ENCODE measurements around the gene CNTROB. TPM values are rescaled to one million over a fixed set of nuclear protein-coding genes. Genes with fewer than 3 reads are reported as not detected.

CNTROB gene
- total RNA-seq, 2 experiments from 2014 or later = 66.7 to 76.5 TPM

GRCh38 chr17:7972131-7972785 lies 40.3 kb downstream of the CNTROB start:
- Mint-ChIP-seq H3K9me3 (ENCODE audit: insufficient read depth) (peaks cover 13% of the 10 kb centered on the region), H3K27ac (no peak overlapping the region), H3K36me3 (ENCODE audit: low read depth) (peaks cover 11% of the 10 kb centered on the region), H3K27me3 (ENCODE audit: low read depth) (peaks cover 17% of the 10 kb centered on the region), H3K4me3 (no peak overlapping the region), H3K4me1 (ENCODE audit: low read depth) (no peaks in the 10 kb centered on the region)
- DNase-seq (no peak), ATAC-seq (no peak)
- ChIA-PET CTCF (interaction anchor here (0.6 to 3.8 kb wide), 4 partner anchors 17 to 189 kb away, joined by 3 to 19 read pairs (median 8); partner anchors contain the start of genes CNTROB and TRAPPC1), POLR2A (no interaction called here)

GRCh38 chr17:7974638-7975131 lies 42.7 kb downstream of the CNTROB start:
- no peak overlapping the region for H3K27ac Mint-ChIP-seq
- ChIA-PET POLR2A (no interaction called here), CTCF (interaction anchor here (1.2 to 2.0 kb wide), 2 partner anchors 14 to 86 kb away, joined by 3 to 10 read pairs; no protein-coding TSS in a partner anchor)
- no peaks in the 10 kb centered on the region for H3K4me1 Mint-ChIP-seq (ENCODE audit: low read depth)
- peaks cover 11% of the 10 kb centered on the region for H3K36me3 Mint-ChIP-seq (ENCODE audit: low read depth)
- H3K4me3 Mint-ChIP-seq = no peak overlapping the region
- H3K9me3 Mint-ChIP-seq (ENCODE audit: insufficient read depth) = peaks cover 13% of the 10 kb centered on the region
- no peak for ATAC-seq
- no peak for DNase-seq
- H3K27me3 Mint-ChIP-seq (ENCODE audit: low read depth) = peaks cover 13% of the 10 kb centered on the region

- no peak overlapping the region for H3K4me3 Mint-ChIP-seq
- H3K36me3 Mint-ChIP-seq (ENCODE audit: low read depth) = peaks cover 11% of the 10 kb centered on the region
- POLR2A ChIA-PET = no interaction called here
- ATAC-seq (no peak), DNase-seq (no peak)
- CTCF ChIA-PET = interaction anchor here (1.0 kb wide), 1 partner anchor 11 kb away, joined by 3 read pairs; no protein-coding TSS in a partner anchor
- H3K27me3 Mint-ChIP-seq (ENCODE audit: low read depth) = peaks cover 18% of the 10 kb centered on the region
- peaks cover 13% of the 10 kb centered on the region for H3K9me3 Mint-ChIP-seq (ENCODE audit: insufficient read depth)
- no peak overlapping the region for H3K27ac Mint-ChIP-seq
- H3K4me1 Mint-ChIP-seq (ENCODE audit: low read depth) = no peaks in the 10 kb centered on the region
Observed at GRCh38 chr17:7977039-7977438, 45.0 kb downstream of the CNTROB start.

GRCh38 chr17:7977805-7978204 lies 45.8 kb downstream of the CNTROB start:
- CTCF ChIA-PET = interaction anchor here (1.0 kb wide), 2 partner anchors 11 to 78 kb away, joined by 3 read pairs; no protein-coding TSS in a partner anchor
- POLR2A ChIA-PET = no interaction called here
- Mint-ChIP-seq H3K27me3 (ENCODE audit: low read depth) (peaks cover 18% of the 10 kb centered on the region), H3K27ac (no peak overlapping the region), H3K36me3 (ENCODE audit: low read depth) (peaks cover 11% of the 10 kb centered on the region), H3K4me1 (ENCODE audit: low read depth) (no peaks in the 10 kb centered on the region), H3K9me3 (ENCODE audit: insufficient read depth) (peaks cover 13% of the 10 kb centered on the region), H3K4me3 (no peak overlapping the region)
- ATAC-seq = no peak
- no peak for DNase-seq

- peaks cover 23% of the 10 kb centered on the region for H3K27me3 Mint-ChIP-seq (ENCODE audit: low read depth)
- DNase-seq (no peak), ATAC-seq (no peak)
- H3K4me3 Mint-ChIP-seq = no peak overlapping the region
- H3K36me3 Mint-ChIP-seq (ENCODE audit: low read depth) = no peaks in the 10 kb centered on the region
- CTCF ChIA-PET = interaction anchor here (1.1 to 12.2 kb wide), 5 partner anchors 8 to 117 kb away, joined by 6 to 237 read pairs (median 25); partner anchors contain the start of genes CNTROB, RNF227 and TRAPPC1
- no peaks in the 10 kb centered on the region for H3K9me3 Mint-ChIP-seq (ENCODE audit: insufficient read depth)
- POLR2A ChIA-PET = no interaction called here
- H3K4me1 Mint-ChIP-seq (ENCODE audit: low read depth) = no peaks in the 10 kb centered on the region
- no peak overlapping the region for H3K27ac Mint-ChIP-seq
Observed at GRCh38 chr17:7982173-7982572, 50.2 kb downstream of the CNTROB start.

GRCh38 chr17:7982666-7983065 lies 50.7 kb downstream of the CNTROB start:
- ChIA-PET POLR2A (no interaction called here), CTCF (interaction anchor here (1.0 to 12.2 kb wide), 7 partner anchors 7 to 240 kb away, joined by 3 to 237 read pairs (median 7); partner anchors contain the start of genes CNTROB, RNF227 and TRAPPC1)
- Mint-ChIP-seq H3K27me3 (ENCODE audit: low read depth) (peaks cover 28% of the 10 kb centered on the region), H3K36me3 (ENCODE audit: low read depth) (no peaks in the 10 kb centered on the region), H3K9me3 (ENCODE audit: insufficient read depth) (no peaks in the 10 kb centered on the region), H3K27ac (no peak overlapping the region), H3K4me1 (ENCODE audit: low read depth) (no peaks in the 10 kb centered on the region), H3K4me3 (no peak overlapping the region)
- no peak for ATAC-seq
- no peak for DNase-seq

- no peak overlapping the region for H3K4me3 Mint-ChIP-seq
- H3K4me1 Mint-ChIP-seq (ENCODE audit: low read depth) = peaks cover 19% of the 10 kb centered on the region
- CTCF ChIA-PET = interaction anchor here (1.1 to 12.2 kb wide), 4 partner anchors 12 to 120 kb away, joined by 3 to 237 read pairs (median 104); partner anchors contain the start of gene RNF227
- H3K27me3 Mint-ChIP-seq (ENCODE audit: low read depth) = peaks cover 25% of the 10 kb centered on the region
- no peak overlapping the region for H3K27ac Mint-ChIP-seq
- DNase-seq (no peak), ATAC-seq (no peak)
- POLR2A ChIA-PET = no interaction called here
- no peaks in the 10 kb centered on the region for H3K36me3 Mint-ChIP-seq (ENCODE audit: low read depth)
- H3K9me3 Mint-ChIP-seq (ENCODE audit: insufficient read depth) = no peaks in the 10 kb centered on the region
Observed at GRCh38 chr17:7984904-7985303, 52.9 kb downstream of the CNTROB start.

GRCh38 chr17:7987112-7987893 lies 55.3 kb downstream of the CNTROB start:
- H3K4me1 Mint-ChIP-seq (ENCODE audit: low read depth) = peaks cover 35% of the 10 kb centered on the region
- DNase-seq = no peak
- CTCF ChIA-PET = interaction anchor here (1.0 to 12.2 kb wide), 11 partner anchors 10 to 136 kb away, joined by 3 to 237 read pairs (median 3); partner anchors contain the start of genes CNTROB, KCNAB3, RNF227 and TRAPPC1
- no peak for ATAC-seq
- H3K4me3 Mint-ChIP-seq = no peak overlapping the region
- H3K27me3 Mint-ChIP-seq (ENCODE audit: low read depth) = peaks cover 17% of the 10 kb centered on the region
- POLR2A ChIA-PET = interaction anchor here (1.3 kb wide), 1 partner anchor 71 kb away, joined by 5 read pairs; the partner anchor contains the start of gene RNF227
- no peaks in the 10 kb centered on the region for H3K36me3 Mint-ChIP-seq (ENCODE audit: low read depth)
- H3K9me3 Mint-ChIP-seq (ENCODE audit: insufficient read depth) = no peaks in the 10 kb centered on the region
- H3K27ac Mint-ChIP-seq = no peak overlapping the region

GRCh38 chr17:7988750-7989178 lies 56.8 kb downstream of the CNTROB start:
- Mint-ChIP-seq H3K36me3 (ENCODE audit: low read depth) (no peaks in the 10 kb centered on the region), H3K27me3 (ENCODE audit: low read depth) (peaks cover 13% of the 10 kb centered on the region), H3K27ac (no peak overlapping the region), H3K9me3 (ENCODE audit: insufficient read depth) (no peaks in the 10 kb centered on the region), H3K4me3 (no peak overlapping the region), H3K4me1 (ENCODE audit: low read depth) (peaks cover 35% of the 10 kb centered on the region)
- ChIA-PET CTCF (interaction anchor here (0.6 to 12.2 kb wide), 33 partner anchors 8 to 176 kb away, joined by 3 to 237 read pairs (median 5); partner anchors contain the start of genes CNTROB, KCNAB3, NAA38 and RNF227), POLR2A (interaction anchor here (0.6 to 1.0 kb wide), 3 partner anchors 57 to 132 kb away, joined by 3 to 5 read pairs (median 5); partner anchors contain the start of genes CNTROB, NAA38 and TRAPPC1)
- peak; percentile 82 for DNase-seq
- peak; percentile 55 for ATAC-seq

- CTCF ChIA-PET = interaction anchor here (0.6 to 12.2 kb wide), 50 partner anchors 9 to 971 kb away, joined by 3 to 237 read pairs (median 5); partner anchors contain the start of genes CHD3, CNTROB, GUCY2D and KCNAB3
- H3K36me3 Mint-ChIP-seq (ENCODE audit: low read depth) = no peaks in the 10 kb centered on the region
Observed at GRCh38 chr17:7989781-7990655, 58.0 kb downstream of the CNTROB start.

More at GRCh38 chr17:7989781-7990655, 58.0 kb downstream of the CNTROB start:
- peak; percentile 93 for DNase-seq
- Mint-ChIP-seq H3K4me1 (ENCODE audit: low read depth) (peaks cover 35% of the 10 kb centered on the region), H3K9me3 (ENCODE audit: insufficient read depth) (no peaks in the 10 kb centered on the region), H3K27ac (peak overlapping the region; percentile 88), H3K27me3 (ENCODE audit: low read depth) (peaks cover 16% of the 10 kb centered on the region), H3K4me3 (peak overlapping the region; percentile 77)
- POLR2A ChIA-PET = interaction anchor here (0.5 to 1.5 kb wide), 7 partner anchors 46 to 257 kb away, joined by 3 to 9 read pairs (median 3); partner anchors contain the start of genes CNTROB, RNF227 and TRAPPC1
- peak; percentile 91 for ATAC-seq
